Neural progenitor cell (in vitro differentiated cells): ENCODE measurements around the gene SLC25A18. TPM values are rescaled to one million over a fixed set of nuclear protein-coding genes. Genes with fewer than 3 reads are reported as not detected.

Source experiments
- DNase-seq: peaks from one replicate; pipeline ENCODE4 v3.0.0-alpha.2; 2016; ENCODE audit warnings: low spot score
- H2AFZ ChIP-seq: fragments of 200-600 bp; sonication (generic); replicated peaks from 2 replicates; pipeline ENCODE4 v1.6.1; 2016; ENCODE audit warnings: antibody characterized with exemption
- H3F3A ChIP-seq: fragments of 200-600 bp; sonication (generic); 2 replicates; pipeline ENCODE4 v1.6.1; 2016; ENCODE audit warnings: antibody characterized with exemption, low read depth
- H3K27ac ChIP-seq: fragments of 200-600 bp; sonication (generic); 2 replicates; pipeline ENCODE4 v1.5.1; 2016; ENCODE audit warnings: mild to moderate bottlenecking
- H3K27me3 ChIP-seq: fragments of 200-600 bp; sonication (generic); 2 replicates; pipeline ENCODE4 v1.6.1; 2016; ENCODE audit warnings: mild to moderate bottlenecking, moderate library complexity
- H3K36me3 ChIP-seq: fragments of 200-600 bp; sonication (generic); 2 replicates; pipeline ENCODE4 v1.5.1; 2016
- H3K4me1 ChIP-seq: fragments of 200-600 bp; sonication (generic); 2 replicates; pipeline ENCODE4 v1.6.1; 2016; ENCODE audit warnings: mixed run types
- H3K4me2 ChIP-seq: fragments of 200-600 bp; sonication (generic); 2 replicates; pipeline ENCODE4 v1.6.1; 2016
- H3K4me3 ChIP-seq: fragments of 200-600 bp; sonication (generic); 2 replicates; pipeline ENCODE4 v1.5.1; 2016
- H3K79me2 ChIP-seq: fragments of 200-600 bp; sonication (generic); 2 replicates; pipeline ENCODE4 v1.6.1; 2016; ENCODE audit warnings: low read depth
- H3K9ac ChIP-seq: fragments of 200-600 bp; sonication (generic); 2 replicates; pipeline ENCODE4 v1.6.1; 2016
- H3K9me3 ChIP-seq: fragments of 200-600 bp; sonication (generic); 2 replicates; pipeline ENCODE4 v1.5.1; 2016; ENCODE audit warnings: low read depth
- H4K20me1 ChIP-seq: fragments of 200-600 bp; sonication (generic); 2 replicates; pipeline ENCODE4 v1.6.1; 2016; ENCODE audit warnings: low read depth
- H3K27ac Mint-ChIP-seq: 3 replicates; pipeline ENCODE4 v1.8.0; 2021; ENCODE audit warnings: mixed read lengths
- H3K27me3 Mint-ChIP-seq: 2 replicates; pipeline ENCODE4 v1.8.0; 2022; ENCODE audit warnings: low read depth, mild to moderate bottlenecking, inconsistent platforms, moderate library complexity, mixed read lengths; ENCODE audit not compliant: insufficient read depth
- H3K36me3 Mint-ChIP-seq: 3 replicates; pipeline ENCODE4 v1.8.0; 2021; ENCODE audit warnings: mixed read lengths
- H3K4me1 Mint-ChIP-seq: 3 replicates; pipeline ENCODE4 v1.8.0; 2021; ENCODE audit warnings: mixed read lengths
- H3K4me3 Mint-ChIP-seq: 3 replicates; pipeline ENCODE4 v1.8.0; 2021; ENCODE audit warnings: mild to moderate bottlenecking, moderate library complexity, mixed read lengths
- H3K9me3 Mint-ChIP-seq: 3 replicates; pipeline ENCODE4 v1.8.0; 2020; ENCODE audit warnings: mixed read lengths
- EZH2 ChIP-seq: fragments of 200-600 bp; sonication (generic); IDR thresholded peaks from 2 replicates; pipeline ENCODE4 v1.6.1; 2017; ENCODE audit warnings: antibody characterized with exemption, mild to moderate bottlenecking, moderate library complexity
- EZH2phosphoT487 ChIP-seq: fragments of 200-600 bp; sonication (generic); IDR thresholded peaks from 2 replicates; pipeline ENCODE4 v1.6.1; 2017; ENCODE audit warnings: antibody characterized with exemption
- total RNA-seq: library from RNA; depleted of rRNA; stranded (reverse); fragments of >200 nt; gene quantifications from 2 replicates; pipeline ENCODE4 v1.2.3, GENCODE V29; 2015; ENCODE audit warnings: low replicate concordance
- TF ChIP-seq, protein P1 (sequence below): fragments of 200-600 bp; sonication (generic); IDR thresholded peaks from 2 replicates; pipeline ENCODE4 v1.5.1; 2017; ENCODE audit warnings: antibody characterized with exemption, mild to moderate bottlenecking

SLC25A18 gene
- total RNA-seq, 1 donor from 2014 or later, result 0.88 TPM

DNA sequence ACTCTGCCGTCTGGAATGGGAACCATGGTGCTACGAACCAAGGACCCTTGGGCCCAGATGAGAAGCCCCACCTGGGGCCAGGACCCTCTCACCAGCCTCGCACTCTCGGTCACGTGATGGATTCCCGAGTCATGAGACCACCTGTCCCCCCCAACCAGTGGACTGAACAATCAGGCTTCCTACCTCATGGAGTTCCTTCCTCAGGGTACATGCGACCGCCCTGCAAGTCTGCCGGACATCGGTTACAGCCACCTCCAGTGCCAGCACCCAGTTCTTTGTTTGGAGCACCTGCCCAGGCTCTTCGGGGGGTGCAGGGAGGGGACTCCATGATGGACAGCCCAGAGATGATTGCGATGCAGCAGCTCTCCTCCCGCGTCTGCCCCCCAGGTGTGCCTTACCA lies 20.8 kb upstream of the SLC25A18 start:
- Histone ChIP-seq H3K27ac (no peak overlapping the region), H3K36me3 (peaks cover 27% of the 10 kb centered on the region)

DNA sequence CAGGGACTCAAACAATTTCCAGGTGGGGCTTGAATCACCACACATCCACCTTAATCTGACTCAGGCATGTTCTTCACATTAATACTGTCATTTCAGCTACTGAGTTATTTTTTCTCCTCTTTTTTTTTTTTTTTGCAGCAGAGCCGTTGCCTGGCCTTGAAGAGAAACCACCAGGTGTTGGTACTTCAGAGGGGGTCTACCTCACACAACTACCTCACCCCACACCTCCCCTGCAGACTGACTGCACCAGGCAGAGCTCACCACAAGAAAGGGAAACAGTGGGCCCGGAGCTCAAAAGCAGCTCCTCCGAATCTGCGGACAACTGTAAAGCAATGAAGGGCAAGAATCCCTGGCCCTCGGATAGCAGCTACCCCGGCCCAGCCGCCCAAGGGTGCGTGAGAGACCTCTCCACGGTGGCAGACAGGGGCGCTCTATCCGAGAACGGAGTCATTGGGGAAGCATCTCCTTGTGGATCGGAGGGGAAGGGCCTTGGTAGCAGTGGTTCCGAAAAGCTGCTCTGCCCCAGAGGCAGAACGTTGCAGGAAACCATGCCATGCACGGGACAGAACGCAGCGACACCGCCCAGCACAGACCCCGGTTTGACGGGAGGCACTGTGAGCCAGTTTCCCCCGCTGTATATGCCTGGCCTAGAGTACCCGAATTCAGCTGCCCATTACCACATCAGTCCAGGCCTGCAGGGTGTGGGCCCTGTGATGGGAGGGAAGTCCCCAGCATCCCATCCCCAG lies 15.1 kb upstream of the SLC25A18 start:
- Histone ChIP-seq H3K4me1 (no peaks in the 10 kb centered on the region), H3K4me2 (no peak overlapping the region), H3K27me3 (no peaks in the 10 kb centered on the region), H3K27ac (no peak overlapping the region), H4K20me1 (peaks cover 3% of the 10 kb centered on the region), H3K36me3 (peaks cover 14% of the 10 kb centered on the region), H3K79me2 (peaks cover 11% of the 10 kb centered on the region), H2AFZ (no peak overlapping the region), H3F3A (peaks cover 8% of the 10 kb centered on the region), H3K4me3 (no peak overlapping the region), H3K9me3 (no peaks in the 10 kb centered on the region), H3K9ac (no peak overlapping the region)
- Mint-ChIP-seq H3K27me3 (peaks cover 6% of the 10 kb centered on the region), H3K4me3 (no peak overlapping the region), H3K9me3 (no peaks in the 10 kb centered on the region), H3K27ac (no peak overlapping the region), H3K36me3 (peaks cover 41% of the 10 kb centered on the region), H3K4me1 (no peaks in the 10 kb centered on the region)
- no peak for DNase-seq
- TF ChIP-seq EZH2phosphoT487, result no peak
- TF ChIP-seq, protein P1, sequence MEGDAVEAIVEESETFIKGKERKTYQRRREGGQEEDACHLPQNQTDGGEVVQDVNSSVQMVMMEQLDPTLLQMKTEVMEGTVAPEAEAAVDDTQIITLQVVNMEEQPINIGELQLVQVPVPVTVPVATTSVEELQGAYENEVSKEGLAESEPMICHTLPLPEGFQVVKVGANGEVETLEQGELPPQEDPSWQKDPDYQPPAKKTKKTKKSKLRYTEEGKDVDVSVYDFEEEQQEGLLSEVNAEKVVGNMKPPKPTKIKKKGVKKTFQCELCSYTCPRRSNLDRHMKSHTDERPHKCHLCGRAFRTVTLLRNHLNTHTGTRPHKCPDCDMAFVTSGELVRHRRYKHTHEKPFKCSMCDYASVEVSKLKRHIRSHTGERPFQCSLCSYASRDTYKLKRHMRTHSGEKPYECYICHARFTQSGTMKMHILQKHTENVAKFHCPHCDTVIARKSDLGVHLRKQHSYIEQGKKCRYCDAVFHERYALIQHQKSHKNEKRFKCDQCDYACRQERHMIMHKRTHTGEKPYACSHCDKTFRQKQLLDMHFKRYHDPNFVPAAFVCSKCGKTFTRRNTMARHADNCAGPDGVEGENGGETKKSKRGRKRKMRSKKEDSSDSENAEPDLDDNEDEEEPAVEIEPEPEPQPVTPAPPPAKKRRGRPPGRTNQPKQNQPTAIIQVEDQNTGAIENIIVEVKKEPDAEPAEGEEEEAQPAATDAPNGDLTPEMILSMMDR, result no peak
- no peak for TF ChIP-seq EZH2

More for the DNA sequence above, 20.8 kb upstream of the SLC25A18 start:
- peaks cover 11% of the 10 kb centered on the region for H3K79me2 ChIP-seq
- Mint-ChIP-seq H3K4me1 (no peaks in the 10 kb centered on the region), H3K4me3 (no peak overlapping the region), H3K27me3 (peaks cover 11% of the 10 kb centered on the region), H3K36me3 (peaks cover 26% of the 10 kb centered on the region), H3K27ac (no peak overlapping the region), H3K9me3 (no peaks in the 10 kb centered on the region)
- peaks cover 20% of the 10 kb centered on the region for H3F3A ChIP-seq
- TF ChIP-seq, protein P1, result no peak
- TF ChIP-seq EZH2, result no peak
- no peak for TF ChIP-seq EZH2phosphoT487
- no peak overlapping the region for H2AFZ ChIP-seq
- no peaks in the 10 kb centered on the region for H3K27me3 ChIP-seq
- no peaks in the 10 kb centered on the region for H3K4me1 ChIP-seq
- H3K9ac ChIP-seq, result no peak overlapping the region
- DNase-seq, result no peak
- H3K9me3 ChIP-seq, result no peaks in the 10 kb centered on the region
- H3K4me3 ChIP-seq, result no peak overlapping the region
- no peak overlapping the region for H3K4me2 ChIP-seq
- peaks cover 11% of the 10 kb centered on the region for H4K20me1 ChIP-seq

DNA sequence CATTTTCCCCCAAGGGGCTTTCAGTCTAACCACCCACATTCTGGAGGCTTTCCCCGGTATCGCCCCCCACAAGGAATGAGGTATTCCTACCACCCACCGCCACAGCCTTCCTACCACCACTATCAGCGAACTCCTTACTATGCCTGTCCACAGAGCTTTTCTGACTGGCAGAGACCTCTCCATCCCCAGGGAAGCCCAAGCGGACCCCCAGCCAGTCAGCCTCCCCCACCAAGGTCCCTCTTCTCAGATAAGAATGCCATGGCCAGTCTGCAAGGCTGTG lies 14.6 kb upstream of the SLC25A18 start:
- H3K36me3 Mint-ChIP-seq, result peaks cover 39% of the 10 kb centered on the region
- peaks cover 8% of the 10 kb centered on the region for H3F3A ChIP-seq
- H3K4me1 Mint-ChIP-seq, result no peaks in the 10 kb centered on the region
- no peak overlapping the region for H2AFZ ChIP-seq
- peaks cover 3% of the 10 kb centered on the region for H4K20me1 ChIP-seq
- H3K9ac ChIP-seq, result no peak overlapping the region
- TF ChIP-seq EZH2phosphoT487 (no peak), EZH2 (no peak)
- TF ChIP-seq, protein P1, result no peak
- H3K36me3 ChIP-seq, result peaks cover 16% of the 10 kb centered on the region
- no peak overlapping the region for H3K4me3 ChIP-seq
- no peak overlapping the region for H3K4me3 Mint-ChIP-seq
- no peaks in the 10 kb centered on the region for H3K9me3 Mint-ChIP-seq
- no peaks in the 10 kb centered on the region for H3K9me3 ChIP-seq
- DNase-seq, result no peak
- no peak overlapping the region for H3K27ac Mint-ChIP-seq
- no peak overlapping the region for H3K4me2 ChIP-seq
- no peaks in the 10 kb centered on the region for H3K27me3 ChIP-seq
- peaks cover 7% of the 10 kb centered on the region for H3K79me2 ChIP-seq
- H3K4me1 ChIP-seq, result no peaks in the 10 kb centered on the region
- no peak overlapping the region for H3K27ac ChIP-seq
- peaks cover 5% of the 10 kb centered on the region for H3K27me3 Mint-ChIP-seq
